MCF 10A (cell line): ENCODE results near the gene BIN1. TPM values are rescaled to one million over a fixed set of nuclear protein-coding genes. Genes with fewer than 3 reads are reported as not detected.

Source experiments
- BruUV-seq: library from RNA; stranded (reverse); fragments of 400-500 nt; replicated peaks from 2 replicates; lab custom pipeline; 2021; lab: Mats Ljungman, UMichigan
- CTCF ChIA-PET: fragments of 300-600 bp; sonication (Branson Sonifier 250); formaldehyde crosslinking; extraction: SDS; loops from one replicate; lab custom pipeline; 2021; ENCODE audit warnings: antibody characterized with exemption, inconsistent platforms; lab: Yijun Ruan, JAX
- POLR2A ChIA-PET: fragments of 300-600, 350-650 bp; sonication (Branson Sonifier 250); formaldehyde crosslinking; extraction: SDS; loops from one replicate; lab custom pipeline; 2020; ENCODE audit warnings: antibody characterized with exemption, inconsistent platforms; lab: Yijun Ruan, JAX
- DNase-seq: peaks from one replicate; pipeline ENCODE4 v3.0.0-alpha.2; 2018; ENCODE audit not compliant: unreplicated experiment
- H3K27ac Mint-ChIP-seq: one replicate; pipeline ENCODE4 v1.8.0; 2022; ENCODE audit warnings: mild to moderate bottlenecking, low read depth, mixed read lengths; ENCODE audit not compliant: unreplicated experiment
- H3K27me3 Mint-ChIP-seq: one replicate; pipeline ENCODE4 v1.8.0; 2022; ENCODE audit warnings: mixed read lengths; ENCODE audit not compliant: insufficient read depth, unreplicated experiment
- H3K36me3 Mint-ChIP-seq: one replicate; pipeline ENCODE4 v1.8.0; 2022; ENCODE audit warnings: mild to moderate bottlenecking, moderate library complexity, mixed read lengths; ENCODE audit not compliant: insufficient read depth, unreplicated experiment
- H3K4me1 Mint-ChIP-seq: one replicate; pipeline ENCODE4 v1.8.0; 2022; ENCODE audit warnings: mixed read lengths; ENCODE audit not compliant: insufficient read depth, unreplicated experiment
- H3K4me3 Mint-ChIP-seq: one replicate; pipeline ENCODE4 v1.8.0; 2022; ENCODE audit warnings: mild to moderate bottlenecking, moderate library complexity, mixed read lengths; ENCODE audit not compliant: unreplicated experiment
- H3K9me3 Mint-ChIP-seq: one replicate; pipeline ENCODE4 v1.8.0; 2022; ENCODE audit warnings: mixed read lengths; ENCODE audit not compliant: unreplicated experiment
- intact Hi-C: fragments of 100-400 bp; cut with micrococcal nuclease; formaldehyde crosslinking; loops from 2 replicates; pipeline ENCODE4 v1.14.1; 2022
- total RNA-seq: library from RNA; stranded (reverse); gene quantifications from 2 replicates; pipeline ENCODE4 v1.2.3, GENCODE V29; 2022
- TF ChIP-seq, protein P1 (sequence below): fragments of 200-600 bp; IDR thresholded peaks from one replicate; pipeline ENCODE4 v1.8.0; 2022; ENCODE audit warnings: antibody characterized with exemption, mild to moderate bottlenecking; ENCODE audit not compliant: unreplicated experiment

The BIN1 gene
- total RNA-seq, 1 experiment from 2014 or later: 29.6 TPM

DNA sequence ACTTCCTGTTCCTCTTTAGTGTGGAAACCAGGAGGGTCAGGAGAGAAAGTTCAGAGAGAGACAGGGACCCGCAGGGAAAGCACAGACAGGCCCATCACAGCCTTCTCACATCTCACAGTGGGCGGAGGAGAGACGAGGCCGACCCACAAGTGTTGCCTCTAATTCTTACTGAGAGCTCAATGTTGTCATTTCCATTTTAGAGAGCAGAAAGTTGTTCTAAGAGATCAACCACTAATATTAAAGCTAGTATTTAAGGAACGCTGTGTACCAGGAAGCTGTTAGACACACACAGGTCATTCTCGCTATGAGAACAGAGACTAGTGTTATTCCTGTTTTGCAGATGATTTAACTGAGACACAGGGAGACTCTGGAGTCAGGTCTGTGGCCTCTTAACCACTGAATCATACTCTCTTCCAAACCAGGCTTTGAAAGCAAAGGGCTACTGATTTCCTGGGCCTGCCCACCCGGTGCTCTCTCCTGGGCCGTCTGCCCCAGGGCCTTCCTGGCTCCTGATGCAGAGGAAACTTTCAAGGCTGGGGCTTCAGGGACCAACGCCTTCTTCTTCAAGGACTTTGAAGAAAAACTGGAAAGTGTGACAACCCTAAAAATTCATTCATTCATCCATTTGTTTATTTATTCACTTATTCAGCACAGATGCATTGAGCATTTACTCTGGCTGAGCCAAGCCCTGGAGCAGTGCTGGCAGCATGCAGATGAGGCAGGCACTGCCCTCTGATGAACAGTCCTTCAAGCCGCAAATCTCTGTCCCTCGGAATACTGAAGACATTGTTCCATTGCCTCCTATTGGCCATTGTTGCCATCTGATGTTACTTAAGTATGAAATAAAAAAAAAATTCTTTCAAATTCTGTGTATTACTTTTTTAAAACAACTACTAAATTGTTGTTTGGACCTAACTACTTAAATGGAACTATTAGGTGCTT lies 37.2 kb upstream of the BIN1 start:
- Mint-ChIP-seq H3K9me3 (peaks cover 15% of the 10 kb centered on the region), H3K27me3 (no peaks in the 10 kb centered on the region), H3K27ac (peak overlapping the region; percentile 49), H3K4me1 (peaks cover 22% of the 10 kb centered on the region), H3K4me3 (no peak overlapping the region), H3K36me3 (no peaks in the 10 kb centered on the region)
- intact Hi-C loops: loop anchor here (1.0 kb wide), 1 partner anchor 76 kb away; no protein-coding TSS in a partner anchor
- TF ChIP-seq, protein P1, sequence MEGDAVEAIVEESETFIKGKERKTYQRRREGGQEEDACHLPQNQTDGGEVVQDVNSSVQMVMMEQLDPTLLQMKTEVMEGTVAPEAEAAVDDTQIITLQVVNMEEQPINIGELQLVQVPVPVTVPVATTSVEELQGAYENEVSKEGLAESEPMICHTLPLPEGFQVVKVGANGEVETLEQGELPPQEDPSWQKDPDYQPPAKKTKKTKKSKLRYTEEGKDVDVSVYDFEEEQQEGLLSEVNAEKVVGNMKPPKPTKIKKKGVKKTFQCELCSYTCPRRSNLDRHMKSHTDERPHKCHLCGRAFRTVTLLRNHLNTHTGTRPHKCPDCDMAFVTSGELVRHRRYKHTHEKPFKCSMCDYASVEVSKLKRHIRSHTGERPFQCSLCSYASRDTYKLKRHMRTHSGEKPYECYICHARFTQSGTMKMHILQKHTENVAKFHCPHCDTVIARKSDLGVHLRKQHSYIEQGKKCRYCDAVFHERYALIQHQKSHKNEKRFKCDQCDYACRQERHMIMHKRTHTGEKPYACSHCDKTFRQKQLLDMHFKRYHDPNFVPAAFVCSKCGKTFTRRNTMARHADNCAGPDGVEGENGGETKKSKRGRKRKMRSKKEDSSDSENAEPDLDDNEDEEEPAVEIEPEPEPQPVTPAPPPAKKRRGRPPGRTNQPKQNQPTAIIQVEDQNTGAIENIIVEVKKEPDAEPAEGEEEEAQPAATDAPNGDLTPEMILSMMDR: no peak
- peak; percentile 42 for DNase-seq
- ChIA-PET POLR2A (interaction anchor here (1.3 kb wide), 1 partner anchor 15 kb away, joined by 3 read pairs; no protein-coding TSS in a partner anchor), CTCF (interaction anchor here (0.6 to 0.7 kb wide), 2 partner anchors 225 to 641 kb away, joined by 3 to 4 read pairs; no protein-coding TSS in a partner anchor)
- BruUV-seq: no TSS peak

DNA sequence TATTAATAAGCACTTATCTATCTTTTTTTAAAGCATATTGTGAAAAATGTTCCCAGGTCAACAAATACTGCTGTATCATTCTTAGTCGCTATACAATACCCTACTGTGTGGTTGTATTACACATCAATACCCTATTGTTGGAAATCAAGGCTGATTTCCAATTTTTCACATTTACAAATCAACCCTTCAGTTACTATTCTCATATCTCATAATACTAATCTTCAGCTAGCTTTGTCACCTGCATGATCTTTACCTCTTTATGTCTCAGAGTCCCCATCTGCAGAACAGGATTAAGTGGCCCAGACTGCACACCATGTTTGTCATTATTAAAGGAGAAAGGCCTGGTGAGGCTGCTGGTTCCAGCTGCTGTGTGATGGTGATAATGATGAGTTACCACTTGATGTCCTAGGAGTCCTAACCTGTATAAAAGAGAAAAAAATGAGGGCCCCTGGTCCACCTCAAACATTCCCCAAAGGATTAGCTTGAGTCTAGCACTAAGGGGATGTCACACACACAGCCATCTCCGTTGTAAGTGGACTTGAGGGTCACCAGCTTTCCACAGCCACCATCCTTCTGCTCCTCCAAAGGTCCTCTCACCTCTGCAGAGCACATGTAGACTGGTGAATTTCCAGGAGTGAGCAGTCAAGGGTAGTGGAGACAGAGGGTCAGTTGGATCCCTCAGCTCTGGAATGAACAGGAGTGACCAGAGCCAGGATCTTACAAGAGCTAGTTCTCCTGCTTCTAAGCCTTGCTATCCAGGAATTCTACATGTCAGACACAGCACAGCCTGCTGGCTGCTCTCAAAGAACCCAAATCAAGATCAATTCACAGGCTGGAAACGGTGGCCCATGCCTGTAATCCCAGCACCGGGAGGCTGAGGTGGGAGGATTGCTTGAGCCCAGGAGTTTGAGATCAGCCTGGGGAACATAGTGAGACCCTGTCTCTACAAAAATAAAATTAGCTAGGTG lies 36.0 kb upstream of the BIN1 start:
- TF ChIP-seq, protein P1: no peak
- Mint-ChIP-seq H3K27ac (peak overlapping the region; percentile 49), H3K9me3 (peaks cover 15% of the 10 kb centered on the region), H3K4me3 (no peak overlapping the region), H3K27me3 (no peaks in the 10 kb centered on the region), H3K4me1 (peaks cover 22% of the 10 kb centered on the region), H3K36me3 (no peaks in the 10 kb centered on the region)
- no peak for DNase-seq
- ChIA-PET CTCF (interaction anchor here (0.6 to 0.7 kb wide), 2 partner anchors 224 to 642 kb away, joined by 3 to 4 read pairs; no protein-coding TSS in a partner anchor), POLR2A (interaction anchor here (1.3 kb wide), 1 partner anchor 14 kb away, joined by 3 read pairs; no protein-coding TSS in a partner anchor)
- intact Hi-C loops: no loop called here
- BruUV-seq: no TSS peak

DNA sequence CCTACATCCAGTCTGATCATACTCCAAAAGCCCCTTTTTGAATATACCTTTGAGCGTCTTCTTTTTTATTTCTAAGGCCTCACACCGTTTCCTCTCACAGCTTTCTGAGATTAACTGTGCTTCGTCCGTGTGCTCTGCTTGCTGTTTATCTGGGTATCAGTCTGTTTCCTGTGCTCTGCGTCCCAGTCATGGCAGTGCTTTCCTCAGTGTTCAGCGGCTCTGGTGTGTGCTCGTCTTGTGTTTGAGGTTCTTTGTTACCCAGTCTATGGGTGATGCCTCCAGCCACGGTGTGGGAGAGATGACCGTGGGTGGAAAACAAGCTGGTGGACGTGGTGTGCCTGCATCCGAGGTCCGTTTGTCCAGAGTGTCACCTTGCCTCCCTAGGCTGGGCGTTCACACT lies 33.6 kb upstream of the BIN1 start:
- no peak overlapping the region for H3K4me3 Mint-ChIP-seq
- CTCF ChIA-PET: interaction anchor here (1.7 kb wide), 1 partner anchor 73 kb away, joined by 5 read pairs; no protein-coding TSS in a partner anchor
- no TSS peak for BruUV-seq

More for the DNA sequence above, 33.6 kb upstream of the BIN1 start:
- Mint-ChIP-seq H3K36me3 (no peaks in the 10 kb centered on the region), H3K27me3 (no peaks in the 10 kb centered on the region), H3K9me3 (peaks cover 15% of the 10 kb centered on the region), H3K4me1 (peaks cover 22% of the 10 kb centered on the region), H3K27ac (no peak overlapping the region)
- POLR2A ChIA-PET: interaction anchor here (1.2 kb wide), 1 partner anchor 21 kb away, joined by 4 read pairs; no protein-coding TSS in a partner anchor
- no peak for DNase-seq
- intact Hi-C loops: no loop called here
- TF ChIP-seq, protein P1: no peak
